ENCODE measurements around the gene MCHR1.
A peak's percentile ranks its signal among the peaks of the same experiment; 100 is the strongest.
"Not testable (repeated sequence)": the region's sequence is repeated elsewhere in the genome, so short reads cannot be mapped to it uniquely, and the experiment has no call there.

Gene MCHR1

GRCh38 chr22:40716116-40716515 is 36.8 kb downstream of the MCHR1 start:
- CTCF ChIA-PET: interaction anchor here (0.6 kb wide), 1 partner anchor 104 kb away, joined by 5 read pairs; no protein-coding TSS in a partner anchor
- Mint-ChIP-seq H3K27ac (no peak overlapping the region), H3K9me3 (no peaks in the 10 kb centered on the region), H3K4me3 (no peak overlapping the region), H3K27me3 (peaks cover 59% of the 10 kb centered on the region), H3K36me3 (no peaks in the 10 kb centered on the region), H3K4me1 (peaks cover 22% of the 10 kb centered on the region)
- no peak for DNase-seq

GRCh38 chr22:40717657-40718056 is 38.4 kb downstream of the MCHR1 start:
- Mint-ChIP-seq H3K27me3 (peaks cover 50% of the 10 kb centered on the region), H3K4me1 (peaks cover 20% of the 10 kb centered on the region)
- DNase-seq, H3K27ac Mint-ChIP-seq, CTCF ChIA-PET, H3K4me3 Mint-ChIP-seq, H3K36me3 Mint-ChIP-seq, H3K9me3 Mint-ChIP-seq: not testable (repeated sequence)

- Mint-ChIP-seq H3K9me3 (no peaks in the 10 kb centered on the region), H3K4me3 (no peak overlapping the region), H3K36me3 (no peaks in the 10 kb centered on the region), H3K27me3 (peaks cover 44% of the 10 kb centered on the region), H3K4me1 (peaks cover 20% of the 10 kb centered on the region), H3K27ac (no peak overlapping the region)
- CTCF ChIA-PET: interaction anchor here (1.0 kb wide), 1 partner anchor 18 kb away, joined by 3 read pairs; no protein-coding TSS in a partner anchor
- DNase-seq: no peak
These were observed 39.2 kb downstream of the MCHR1 start for GRCh38 chr22:40718250-40719204.

- H3K27me3 Mint-ChIP-seq: peaks cover 34% of the 10 kb centered on the region
- no peaks in the 10 kb centered on the region for H3K9me3 Mint-ChIP-seq
- H3K27ac Mint-ChIP-seq: no peak overlapping the region
- H3K4me3 Mint-ChIP-seq: no peak overlapping the region
- no peak for DNase-seq
- H3K4me1 Mint-ChIP-seq: peaks cover 17% of the 10 kb centered on the region
- CTCF ChIA-PET: interaction anchor here (0.7 to 1.0 kb wide), 2 partner anchors 19 to 1235 kb away, joined by 3 read pairs; no protein-coding TSS in a partner anchor
- H3K36me3 Mint-ChIP-seq: no peaks in the 10 kb centered on the region
These were observed 40.3 kb downstream of the MCHR1 start for GRCh38 chr22:40719599-40719998.

- H3K27ac Mint-ChIP-seq, H3K4me3 Mint-ChIP-seq, DNase-seq, H3K9me3 Mint-ChIP-seq, CTCF ChIA-PET, H3K36me3 Mint-ChIP-seq: not testable (repeated sequence)
- Mint-ChIP-seq H3K4me1 (peaks cover 13% of the 10 kb centered on the region), H3K27me3 (peaks cover 29% of the 10 kb centered on the region)
These were observed 40.9 kb downstream of the MCHR1 start for GRCh38 chr22:40720156-40720537.

DNA sequence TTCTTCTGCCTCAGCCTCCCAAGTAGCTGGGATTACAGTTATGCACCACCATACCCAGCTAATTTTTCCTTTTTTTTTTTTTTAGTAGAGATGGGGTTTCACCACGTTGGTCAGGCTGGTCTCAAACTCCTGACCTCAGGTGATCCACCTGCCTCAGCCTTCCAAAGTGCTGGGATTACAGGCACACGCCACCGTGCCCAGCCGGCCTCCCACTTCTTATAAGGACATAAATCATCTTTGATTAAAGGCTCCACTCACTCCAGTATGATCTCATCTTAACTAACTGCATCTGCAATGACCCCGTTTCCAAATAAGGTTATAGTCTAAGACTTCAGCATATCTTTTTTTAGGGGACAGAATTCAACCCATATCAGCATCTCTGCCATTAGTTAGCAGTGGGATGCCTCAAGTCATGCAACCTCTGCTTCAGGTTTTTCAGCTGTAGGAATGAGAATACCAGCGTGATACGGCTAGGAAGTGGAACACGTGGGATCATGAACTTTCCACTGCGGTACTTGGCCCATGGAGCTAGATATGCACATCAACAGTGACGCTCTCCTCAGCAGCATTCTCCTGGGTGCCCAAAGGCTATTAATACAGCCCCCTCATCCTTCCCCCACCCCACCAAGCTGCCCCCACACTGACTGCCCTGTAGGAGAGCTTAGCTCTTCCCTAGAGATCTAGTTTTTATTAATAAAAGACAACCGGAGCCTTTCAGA is 41.4 kb downstream of the MCHR1 start:
- no peak overlapping the region for H3K27ac Mint-ChIP-seq
- CTCF ChIA-PET: no interaction called here

GRCh38 chr22:40721266-40721665 is 42.0 kb downstream of the MCHR1 start:
- no peaks in the 10 kb centered on the region for H3K9me3 Mint-ChIP-seq
- H3K4me1 Mint-ChIP-seq: peaks cover 16% of the 10 kb centered on the region
- no peaks in the 10 kb centered on the region for H3K36me3 Mint-ChIP-seq
- CTCF ChIA-PET: no interaction called here
- H3K4me3 Mint-ChIP-seq: no peak overlapping the region
- no peak overlapping the region for H3K27ac Mint-ChIP-seq
- DNase-seq: no peak
- peaks cover 26% of the 10 kb centered on the region for H3K27me3 Mint-ChIP-seq

More for the DNA sequence above, 41.4 kb downstream of the MCHR1 start:
- Mint-ChIP-seq H3K9me3 (no peaks in the 10 kb centered on the region), H3K4me3 (no peak overlapping the region), H3K4me1 (peaks cover 13% of the 10 kb centered on the region), H3K27me3 (peaks cover 28% of the 10 kb centered on the region), H3K36me3 (no peaks in the 10 kb centered on the region)
- DNase-seq: no peak

GRCh38 chr22:40723396-40723933 is 44.2 kb downstream of the MCHR1 start:
- H3K4me3 Mint-ChIP-seq: no peak overlapping the region
- no peaks in the 10 kb centered on the region for H3K9me3 Mint-ChIP-seq
- DNase-seq: no peak
- peaks cover 5% of the 10 kb centered on the region for H3K36me3 Mint-ChIP-seq
- H3K27me3 Mint-ChIP-seq: peaks cover 16% of the 10 kb centered on the region
- H3K27ac Mint-ChIP-seq: no peak overlapping the region
- CTCF ChIA-PET: no interaction called here
- peaks cover 31% of the 10 kb centered on the region for H3K4me1 Mint-ChIP-seq

DNA sequence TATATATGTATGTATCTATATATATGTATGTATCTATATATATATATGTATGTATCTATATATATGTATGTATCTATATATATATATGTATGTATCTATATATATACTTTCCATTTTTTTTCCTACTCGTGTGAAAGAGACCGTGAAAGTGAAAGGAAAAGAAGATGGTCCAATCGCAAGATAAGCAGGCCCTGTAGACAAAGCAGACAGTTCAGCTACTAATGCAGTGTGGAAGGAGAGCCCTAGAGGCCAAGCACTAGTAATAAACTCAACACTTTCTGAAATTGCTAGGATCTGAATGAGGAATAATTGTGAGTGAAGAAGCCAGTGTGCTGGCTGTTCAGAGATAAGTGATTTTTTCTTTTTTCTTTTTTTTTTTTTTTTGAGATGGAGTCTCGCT is 47.2 kb downstream of the MCHR1 start:
- CTCF ChIA-PET: interaction anchor here (0.6 to 1.6 kb wide), 5 partner anchors 12 to 672 kb away, joined by 3 to 8 read pairs (median 4); no protein-coding TSS in a partner anchor
- Mint-ChIP-seq H3K36me3 (peaks cover 11% of the 10 kb centered on the region), H3K4me1 (peaks cover 45% of the 10 kb centered on the region), H3K27me3 (no peaks in the 10 kb centered on the region), H3K4me3 (peak overlapping the region; percentile 38), H3K27ac (peak overlapping the region; percentile 95), H3K9me3 (peaks cover 1% of the 10 kb centered on the region)
- DNase-seq: peak; percentile 45

- Mint-ChIP-seq H3K27ac (peak overlapping the region; percentile 95), H3K36me3 (peaks cover 12% of the 10 kb centered on the region), H3K4me1 (peaks cover 52% of the 10 kb centered on the region), H3K27me3 (no peaks in the 10 kb centered on the region), H3K9me3 (peaks cover 1% of the 10 kb centered on the region), H3K4me3 (peak overlapping the region; percentile 22)
- CTCF ChIA-PET: interaction anchor here (0.6 to 1.6 kb wide), 5 partner anchors 13 to 44 kb away, joined by 3 to 8 read pairs (median 4); no protein-coding TSS in a partner anchor
- no peak for DNase-seq
These were observed 48.0 kb downstream of the MCHR1 start for GRCh38 chr22:40727070-40727963.

GRCh38 chr22:40727964-40728615 is 48.8 kb downstream of the MCHR1 start:
- H3K36me3 Mint-ChIP-seq: peaks cover 12% of the 10 kb centered on the region
- CTCF ChIA-PET: interaction anchor here (0.7 to 2.5 kb wide), 4 partner anchors 12 to 82 kb away, joined by 3 to 6 read pairs (median 4); no protein-coding TSS in a partner anchor
- peak overlapping the region; percentile 95 for H3K27ac Mint-ChIP-seq
- DNase-seq: no peak
- H3K4me1 Mint-ChIP-seq: peaks cover 59% of the 10 kb centered on the region
- H3K27me3 Mint-ChIP-seq: no peaks in the 10 kb centered on the region
- H3K9me3 Mint-ChIP-seq: peaks cover 1% of the 10 kb centered on the region
- peak overlapping the region; percentile 56 for H3K4me3 Mint-ChIP-seq

DNA sequence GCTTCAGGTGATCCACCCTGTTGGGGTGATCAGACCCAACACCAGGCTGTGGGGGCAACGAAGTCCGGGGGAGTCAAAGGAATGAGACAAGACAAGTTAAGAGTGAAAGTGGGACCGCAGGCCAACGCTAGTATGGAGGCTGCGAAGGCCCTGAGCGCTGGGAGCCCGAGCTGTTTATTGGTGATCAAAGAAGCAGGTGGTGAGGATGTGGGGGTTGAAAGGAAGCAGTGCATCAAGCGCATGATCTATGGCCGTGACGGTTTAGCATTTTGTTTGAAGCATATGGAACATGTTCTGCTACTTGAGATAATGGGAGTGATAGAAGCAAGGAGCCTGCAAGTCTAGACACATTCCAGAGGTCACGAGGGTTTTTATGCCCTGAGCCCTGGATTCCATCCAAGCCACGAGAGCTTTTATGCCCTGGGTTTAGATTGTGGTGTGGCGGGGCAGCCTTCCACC is 49.5 kb downstream of the MCHR1 start:
- H3K4me3 Mint-ChIP-seq: peak overlapping the region; percentile 56
- H3K27ac Mint-ChIP-seq: peak overlapping the region; percentile 95
- peaks cover 60% of the 10 kb centered on the region for H3K4me1 Mint-ChIP-seq
- peaks cover 12% of the 10 kb centered on the region for H3K36me3 Mint-ChIP-seq
- DNase-seq: peak; percentile 86
- H3K9me3 Mint-ChIP-seq: peaks cover 1% of the 10 kb centered on the region
- CTCF ChIA-PET: interaction anchor here (0.7 to 2.5 kb wide), 4 partner anchors 12 to 83 kb away, joined by 3 to 6 read pairs (median 4); no protein-coding TSS in a partner anchor
- H3K27me3 Mint-ChIP-seq: no peaks in the 10 kb centered on the region

DNA sequence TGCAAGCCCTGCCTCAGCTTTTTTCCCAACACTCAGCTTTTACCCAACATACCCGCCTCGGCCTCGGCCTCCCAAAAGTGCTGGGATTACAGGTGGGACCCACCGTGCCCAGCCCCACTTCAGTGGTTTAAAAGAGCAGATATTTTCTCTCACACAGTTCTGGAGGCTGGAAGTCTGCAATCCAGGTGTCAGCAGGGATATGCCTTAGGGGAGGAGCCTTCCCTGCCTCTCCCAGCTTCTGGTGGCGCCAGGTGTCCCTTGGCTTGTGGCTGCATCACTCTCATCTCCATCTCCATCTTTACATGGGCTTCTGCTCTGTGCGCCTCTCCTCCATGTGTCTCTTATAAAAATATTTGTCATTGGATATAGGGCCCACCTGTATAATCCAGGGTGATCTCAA is 50.0 kb downstream of the MCHR1 start:
- peaks cover 60% of the 10 kb centered on the region for H3K4me1 Mint-ChIP-seq
- H3K9me3 Mint-ChIP-seq: peaks cover 1% of the 10 kb centered on the region
- peak overlapping the region; percentile 95 for H3K27ac Mint-ChIP-seq
- CTCF ChIA-PET: interaction anchor here (1.5 to 2.5 kb wide), 3 partner anchors 11 to 46 kb away, joined by 4 to 6 read pairs (median 5); no protein-coding TSS in a partner anchor
- DNase-seq: no peak
- H3K4me3 Mint-ChIP-seq: no peak overlapping the region
- peaks cover 12% of the 10 kb centered on the region for H3K36me3 Mint-ChIP-seq
- no peaks in the 10 kb centered on the region for H3K27me3 Mint-ChIP-seq

Measured in activated naive CD4-positive, alpha-beta T cell treated with anti-CD3 and anti-CD28 coated beads, Interleukin-2, amount 10 ng/mL, durations not matched to agents 7 days and 5 days (primary cell).